NCI-H2107 treated with DMSO at 0.1 percent for 48 hours (cell line): ENCODE data around the gene DIS3L2.
A peak's percentile ranks its signal among the peaks of the same experiment; 100 is the strongest.
"Not testable (repeated sequence)": the region's sequence is repeated elsewhere in the genome, so short reads cannot be mapped to it uniquely, and the experiment has no call there.

Experiments
- DNase-seq: peaks from one replicate; lab custom pipeline; 2025; ENCODE audit not compliant: unreplicated experiment; lab: John Stamatoyannopoulos, UW

The DIS3L2 gene

GRCh38 chr2:232008907-232009638 lies 47.6 kb downstream of the DIS3L2 start:
- DNase-seq, result no peak

DNA sequence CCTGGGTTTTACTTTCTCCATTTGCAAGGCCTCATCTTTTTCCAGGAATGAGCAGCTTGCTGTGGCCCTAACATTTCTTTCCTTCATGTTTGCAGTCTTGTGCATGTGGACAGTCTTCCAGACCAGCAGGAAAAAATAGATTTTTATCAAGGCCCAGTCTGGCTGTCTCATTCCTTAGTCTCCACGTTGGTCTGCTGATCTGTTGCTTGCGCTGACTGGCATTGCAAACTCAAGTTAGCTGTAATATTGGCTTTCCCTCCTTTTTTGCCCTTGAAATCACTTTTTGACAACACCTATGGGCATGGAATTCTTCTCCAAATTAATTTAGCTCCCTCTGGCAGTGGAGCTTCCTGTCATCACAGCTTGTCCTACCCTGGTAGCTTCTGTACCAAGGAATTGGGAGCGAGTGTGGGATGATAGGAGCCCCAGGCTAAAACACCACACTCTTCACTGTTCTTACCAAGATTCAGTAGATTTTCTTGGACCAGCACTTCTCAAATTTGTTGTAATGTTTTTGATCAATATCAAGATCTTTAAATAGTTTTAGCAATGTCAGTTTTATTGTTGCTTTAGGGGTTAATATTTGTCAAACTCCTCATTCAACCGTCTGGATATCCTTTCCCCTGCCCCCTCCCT lies 48.2 kb downstream of the DIS3L2 start:
- DNase-seq, result no peak

GRCh38 chr2:232013701-232014353 lies 52.3 kb downstream of the DIS3L2 start:
- DNase-seq, result no peak

DNA sequence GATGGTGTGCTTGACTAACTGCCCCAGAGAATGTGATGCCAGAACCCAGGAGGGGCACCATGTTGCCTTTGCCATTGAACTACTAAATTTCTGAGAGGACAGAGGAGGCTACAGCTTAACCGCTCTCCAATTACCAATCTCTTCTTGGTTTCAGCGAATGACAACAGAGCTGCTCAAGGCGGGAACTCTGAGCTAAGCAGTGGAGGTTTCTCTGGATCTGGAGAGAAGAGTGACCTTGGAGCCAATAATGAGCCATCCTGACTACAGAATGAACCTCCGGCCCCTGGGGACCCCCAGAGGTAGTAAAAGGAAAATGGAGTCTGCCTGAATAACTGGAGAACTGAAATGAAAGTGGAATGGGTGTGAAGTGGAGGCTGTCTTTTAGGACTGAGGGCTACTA lies 53.2 kb downstream of the DIS3L2 start:
- DNase-seq, result no peak

DNA sequence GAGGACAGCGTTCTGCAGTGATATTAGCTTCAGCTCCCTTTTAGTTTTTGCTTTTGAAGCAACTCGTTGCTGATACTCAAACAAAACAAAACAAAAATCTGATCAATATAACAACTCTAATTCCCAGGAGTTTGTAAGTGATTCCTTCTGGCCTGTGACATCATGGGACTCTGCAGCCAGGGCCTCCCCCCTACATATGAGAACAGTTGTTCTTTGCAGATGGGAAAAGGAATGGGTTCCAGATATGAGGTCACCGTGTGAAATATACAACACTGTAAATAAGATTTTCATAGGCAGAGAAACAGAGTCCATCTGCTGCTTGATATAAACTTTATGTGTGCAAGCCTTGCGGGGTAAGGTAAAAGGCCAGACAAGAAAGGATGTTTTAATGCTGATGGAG lies 56.7 kb downstream of the DIS3L2 start:
- DNase-seq, result no peak

GRCh38 chr2:232022718-232023117 lies 61.2 kb downstream of the DIS3L2 start:
- no peak for DNase-seq

- DNase-seq, result no peak
Measured at GRCh38 chr2:232023426-232023825, 61.9 kb downstream of the DIS3L2 start.

DNA sequence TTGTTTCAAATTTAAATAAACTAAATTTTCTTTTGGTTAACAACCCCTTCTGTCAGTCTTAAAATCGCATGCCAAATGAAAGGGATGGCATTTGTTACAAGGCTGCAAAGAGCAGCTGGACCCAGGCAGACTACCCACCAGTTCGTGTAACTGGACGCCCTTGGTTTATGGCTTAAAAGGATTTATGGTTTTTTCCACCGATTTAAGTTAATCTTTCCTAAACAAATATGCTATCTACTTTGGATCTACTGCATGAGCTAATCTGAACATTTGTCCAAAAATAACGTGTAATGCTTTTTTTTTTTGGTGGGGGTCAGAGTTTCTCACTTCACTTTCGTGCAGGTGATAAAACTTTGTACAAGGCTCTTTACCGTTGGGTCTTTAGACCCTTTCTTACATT lies 62.9 kb downstream of the DIS3L2 start:
- no peak for DNase-seq

- peak; percentile 60 for DNase-seq
Measured at GRCh38 chr2:232026910-232027309, 65.4 kb downstream of the DIS3L2 start.

DNA sequence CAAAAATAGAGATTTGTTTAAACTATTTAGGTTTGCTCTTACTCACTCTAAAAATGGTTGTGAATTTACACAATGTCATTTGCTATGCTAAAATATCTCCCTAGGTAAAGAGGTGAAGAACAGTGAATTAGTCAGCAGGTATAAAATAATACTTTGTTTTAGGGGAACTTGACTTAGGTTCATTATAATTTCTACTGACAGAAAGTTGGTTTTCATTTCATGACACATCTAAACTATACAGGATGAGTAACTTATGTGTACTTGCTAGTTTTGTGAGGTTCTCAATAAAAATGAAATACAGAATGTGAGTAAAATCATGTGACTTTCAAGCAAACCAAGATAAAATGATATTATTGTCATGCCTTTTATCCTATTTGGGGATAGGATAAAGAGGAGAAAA lies 66.0 kb downstream of the DIS3L2 start:
- no peak for DNase-seq

GRCh38 chr2:232028071-232028470 lies 66.6 kb downstream of the DIS3L2 start:
- no peak for DNase-seq

GRCh38 chr2:232028631-232029030 lies 67.1 kb downstream of the DIS3L2 start:
- DNase-seq, result no peak

DNA sequence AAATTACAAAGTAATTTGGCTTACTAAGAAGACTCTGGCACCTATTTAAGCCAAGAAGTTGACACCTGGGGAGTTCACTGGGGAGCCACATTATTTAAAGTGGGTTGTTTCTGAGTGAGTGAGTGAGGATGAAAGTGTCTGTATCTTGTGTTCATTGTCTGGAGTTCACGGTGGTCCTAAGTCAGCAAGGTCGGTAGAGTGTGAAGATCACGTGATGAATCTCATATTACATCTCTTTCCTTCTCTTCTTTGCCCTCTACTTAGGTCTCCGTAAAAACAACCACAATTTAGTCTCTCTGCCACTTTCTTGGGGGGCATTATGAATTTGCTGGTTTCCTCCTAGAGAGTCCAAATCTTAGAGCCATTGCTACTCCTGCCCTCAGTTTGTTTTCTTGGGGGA lies 67.8 kb downstream of the DIS3L2 start:
- DNase-seq, result no peak

DNA sequence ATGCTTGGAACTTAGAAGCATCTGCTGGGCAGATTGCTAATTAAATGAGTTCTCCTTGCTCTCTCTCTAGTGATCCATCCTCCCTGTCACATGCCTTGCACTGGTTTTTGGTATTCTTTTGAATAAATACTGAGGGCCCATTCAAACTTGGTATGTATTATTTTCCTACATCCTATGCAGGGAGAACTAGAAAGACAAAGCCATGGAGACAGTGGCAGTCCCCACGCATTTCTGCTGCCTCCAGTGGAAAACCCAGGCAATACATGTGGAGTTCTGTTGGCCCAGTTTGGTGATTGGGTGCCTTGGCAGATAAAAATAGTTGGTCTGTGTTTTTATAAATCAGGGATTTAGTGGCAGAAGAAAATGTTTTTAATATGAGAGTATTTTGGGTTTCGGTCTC lies 68.7 kb downstream of the DIS3L2 start:
- no peak for DNase-seq

- DNase-seq, result not testable (repeated sequence)
Measured at GRCh38 chr2:232035292-232035691, 73.8 kb downstream of the DIS3L2 start.

DNA sequence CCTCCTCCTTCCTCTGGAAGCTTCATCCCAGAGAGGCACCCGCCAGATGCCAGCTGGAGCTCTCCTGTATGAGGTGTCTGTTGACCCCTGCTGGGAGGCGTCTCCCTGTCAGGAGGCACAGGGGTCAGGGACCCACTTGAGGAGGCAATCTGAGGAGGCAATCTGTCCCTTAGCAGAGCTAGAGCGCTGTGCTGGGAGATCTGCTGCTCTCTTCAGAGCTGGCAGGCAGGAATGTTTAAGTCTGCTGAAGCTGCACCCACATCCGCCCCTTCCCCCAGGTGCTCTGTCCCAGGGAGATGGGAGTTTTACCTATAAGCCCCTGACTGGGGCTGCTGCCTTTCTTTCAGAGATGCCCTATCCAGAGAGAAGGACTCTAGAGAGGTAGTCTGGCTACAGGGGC lies 75.4 kb downstream of the DIS3L2 start:
- DNase-seq, result not testable (repeated sequence)

DNA sequence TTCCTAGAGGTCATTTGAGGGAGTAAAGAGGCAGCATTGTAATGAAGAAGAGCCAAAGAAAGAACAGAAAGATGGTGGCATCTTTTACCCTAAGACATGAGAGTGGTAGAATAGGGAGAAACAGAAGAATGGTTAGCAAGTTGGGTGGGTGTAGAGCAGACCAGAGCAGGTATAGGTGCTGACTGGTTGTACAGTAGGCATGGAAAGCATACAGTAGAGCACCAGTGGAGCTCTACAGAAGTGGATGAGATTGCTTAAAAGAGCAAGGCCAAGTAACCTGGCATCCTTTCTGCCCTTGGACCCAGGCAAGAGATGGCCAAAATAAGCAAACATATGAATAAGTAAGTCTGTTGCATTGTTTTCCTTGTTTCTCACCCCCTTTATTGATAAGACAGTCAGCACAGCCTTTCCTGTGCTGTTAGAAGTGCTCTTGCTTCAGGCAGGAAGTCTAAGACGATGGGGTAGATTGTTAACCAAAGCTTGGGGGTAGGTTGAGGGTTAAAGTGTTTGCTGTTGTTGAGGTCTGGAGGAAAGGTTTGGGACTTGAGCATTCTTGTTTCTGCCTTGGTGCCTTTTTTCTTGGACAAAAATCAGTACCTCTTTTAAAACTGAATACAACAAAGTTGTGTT lies 76.9 kb downstream of the DIS3L2 start:
- DNase-seq, result no peak

- DNase-seq, result no peak
Measured at GRCh38 chr2:232038881-232039485, 77.5 kb downstream of the DIS3L2 start.

- no peak for DNase-seq
Measured at GRCh38 chr2:232042911-232043574, 81.5 kb downstream of the DIS3L2 start.

GRCh38 chr2:232043966-232044365 lies 82.5 kb downstream of the DIS3L2 start:
- no peak for DNase-seq

- no peak for DNase-seq
Measured at GRCh38 chr2:232049350-232049749, 87.8 kb downstream of the DIS3L2 start.
